Breast epithelium (tissue), 3 donors: ENCODE results near the gene FMN1.

Experiments used
- POLR2A ChIP-seq: fragments of 450-650 bp; IDR thresholded peaks from one replicate; pipeline ENCODE4 v1.6.1; 2016; ENCODE audit warnings: antibody characterized with exemption, mild to moderate bottlenecking, moderate library complexity
- TF ChIP-seq, protein P1 (sequence below), 3 donors: fragments of 450-650 bp; IDR thresholded peaks; one replicate each; pipeline ENCODE4 v1.5.1; 2016 to 2017; ENCODE audit warnings: antibody characterized with exemption in 3 of 3, mild to moderate bottlenecking in 3 of 3, moderate library complexity in 3 of 3

DNA sequence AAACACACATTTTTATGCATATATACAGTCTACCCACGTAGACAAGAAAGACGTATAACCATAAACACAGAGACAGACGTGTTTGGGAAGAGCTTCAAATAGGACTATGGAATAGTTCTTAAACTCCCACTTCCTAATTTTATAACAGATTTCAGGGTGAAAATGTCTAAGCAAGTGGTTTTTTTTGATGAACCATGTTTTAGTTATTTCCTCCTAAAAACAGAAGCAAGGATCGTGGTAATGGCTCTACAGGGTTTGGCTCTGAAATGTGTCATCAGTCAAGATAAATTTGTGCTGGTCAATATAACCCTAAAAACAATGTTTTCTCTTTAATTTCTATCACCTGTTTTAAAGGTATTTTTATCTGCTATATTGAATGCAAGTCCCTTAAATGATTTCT, 58.2 kb downstream of the FMN1 start:
- TF ChIP-seq, protein P1, sequence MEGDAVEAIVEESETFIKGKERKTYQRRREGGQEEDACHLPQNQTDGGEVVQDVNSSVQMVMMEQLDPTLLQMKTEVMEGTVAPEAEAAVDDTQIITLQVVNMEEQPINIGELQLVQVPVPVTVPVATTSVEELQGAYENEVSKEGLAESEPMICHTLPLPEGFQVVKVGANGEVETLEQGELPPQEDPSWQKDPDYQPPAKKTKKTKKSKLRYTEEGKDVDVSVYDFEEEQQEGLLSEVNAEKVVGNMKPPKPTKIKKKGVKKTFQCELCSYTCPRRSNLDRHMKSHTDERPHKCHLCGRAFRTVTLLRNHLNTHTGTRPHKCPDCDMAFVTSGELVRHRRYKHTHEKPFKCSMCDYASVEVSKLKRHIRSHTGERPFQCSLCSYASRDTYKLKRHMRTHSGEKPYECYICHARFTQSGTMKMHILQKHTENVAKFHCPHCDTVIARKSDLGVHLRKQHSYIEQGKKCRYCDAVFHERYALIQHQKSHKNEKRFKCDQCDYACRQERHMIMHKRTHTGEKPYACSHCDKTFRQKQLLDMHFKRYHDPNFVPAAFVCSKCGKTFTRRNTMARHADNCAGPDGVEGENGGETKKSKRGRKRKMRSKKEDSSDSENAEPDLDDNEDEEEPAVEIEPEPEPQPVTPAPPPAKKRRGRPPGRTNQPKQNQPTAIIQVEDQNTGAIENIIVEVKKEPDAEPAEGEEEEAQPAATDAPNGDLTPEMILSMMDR (IDR thresholded peaks at IDR 0.05): no peak
- TF ChIP-seq POLR2A: no peak
